Smooth muscle cell of bladder (primary cell): ENCODE data around the gene ENTREP3. TPM values are rescaled to one million over a fixed set of nuclear protein-coding genes. Genes with fewer than 3 reads are reported as not detected.

Experiments used
- total RNA-seq: library from RNA; depleted of rRNA; stranded (reverse); fragments of >200 nt; gene quantifications from 2 replicates; pipeline ENCODE4 v1.2.3, GENCODE V29; 2014

ENTREP3 gene, protein sequence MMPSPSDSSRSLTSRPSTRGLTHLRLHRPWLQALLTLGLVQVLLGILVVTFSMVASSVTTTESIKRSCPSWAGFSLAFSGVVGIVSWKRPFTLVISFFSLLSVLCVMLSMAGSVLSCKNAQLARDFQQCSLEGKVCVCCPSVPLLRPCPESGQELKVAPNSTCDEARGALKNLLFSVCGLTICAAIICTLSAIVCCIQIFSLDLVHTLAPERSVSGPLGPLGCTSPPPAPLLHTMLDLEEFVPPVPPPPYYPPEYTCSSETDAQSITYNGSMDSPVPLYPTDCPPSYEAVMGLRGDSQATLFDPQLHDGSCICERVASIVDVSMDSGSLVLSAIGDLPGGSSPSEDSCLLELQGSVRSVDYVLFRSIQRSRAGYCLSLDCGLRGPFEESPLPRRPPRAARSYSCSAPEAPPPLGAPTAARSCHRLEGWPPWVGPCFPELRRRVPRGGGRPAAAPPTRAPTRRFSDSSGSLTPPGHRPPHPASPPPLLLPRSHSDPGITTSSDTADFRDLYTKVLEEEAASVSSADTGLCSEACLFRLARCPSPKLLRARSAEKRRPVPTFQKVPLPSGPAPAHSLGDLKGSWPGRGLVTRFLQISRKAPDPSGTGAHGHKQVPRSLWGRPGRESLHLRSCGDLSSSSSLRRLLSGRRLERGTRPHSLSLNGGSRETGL
- 3.0 and 5.5 TPM in 2 replicates for total RNA-seq

GRCh38 chr1:155255243-155256007 is at the start of gene ENTREP3:
TSS of gene ENTREP3 (minus strand) at chr1:155255483. CDS start at chr1:155254877, 606 bp downstream.

GRCh38 chr1:155301342-155301841 is 46.1 kb upstream of the ENTREP3 start, which contains the start of gene PKLR:
TSS of gene PKLR (minus strand) at chr1:155301438. CDS start at chr1:155301395, 43 bp downstream.

GRCh38 chr1:155277070-155277901 is 22.0 kb upstream of the ENTREP3 start, which contains the start of gene HCN3:
TSS of gene HCN3 (plus strand) at chr1:155277463. CDS start at chr1:155277591, 128 bp downstream.

GRCh38 chr1:155273343-155274245 is 18.3 kb upstream of the ENTREP3 start, which contains the start of gene CLK2:
TSS of gene CLK2 (minus strand) at chr1:155273504. CDS start at chr1:155270977, 2,527 bp downstream.

GRCh38 chr1:155261852-155262673 is 6.8 kb upstream of the ENTREP3 start, which contains the start of gene SCAMP3:
TSS of gene SCAMP3 (minus strand) at chr1:155262360. CDS start at chr1:155262151, 209 bp downstream.

DNA sequence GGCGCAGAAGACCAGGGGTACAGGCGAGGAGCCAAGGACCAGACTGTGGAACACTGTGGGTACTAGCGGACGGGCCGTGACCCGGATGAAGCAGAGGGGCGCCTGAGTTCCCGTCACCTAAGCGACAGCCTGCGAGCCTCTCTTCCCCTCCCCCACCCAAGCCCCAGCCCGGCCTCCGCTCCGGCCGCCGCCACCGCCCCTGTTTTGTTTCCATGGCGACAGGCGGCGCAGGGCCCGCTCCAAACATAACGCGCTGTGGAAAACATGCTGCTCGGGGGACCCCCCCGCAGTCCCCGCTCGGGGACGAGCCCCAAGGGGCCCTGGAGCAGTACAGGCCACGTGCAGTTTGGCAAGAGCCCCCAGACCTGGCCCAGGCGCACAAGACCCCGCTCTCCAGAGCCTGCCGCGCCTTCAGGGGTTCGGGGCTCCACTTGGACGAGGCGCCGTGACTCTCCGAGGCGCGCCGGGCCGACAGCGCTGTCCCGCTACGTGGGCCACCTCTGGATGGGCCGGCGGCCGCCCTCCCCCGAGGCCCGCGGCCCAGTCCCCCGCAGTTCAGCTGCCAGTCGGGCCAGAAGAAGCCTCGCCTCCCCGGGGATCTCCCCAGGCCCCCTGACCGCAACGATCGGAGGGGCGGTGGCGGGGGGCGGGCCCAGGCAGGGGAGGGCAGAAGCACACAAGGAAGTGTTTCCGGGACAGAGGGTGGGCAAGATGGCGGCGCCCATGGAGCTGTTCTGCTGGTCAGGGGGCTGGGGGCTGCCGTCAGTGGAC is 46.6 kb downstream of the ENTREP3 start, which contains the start of gene MTX1:
Gene MTX1 (plus strand): TSS at position 155 of the 771 bp plus-strand sequence. CDS start 110 bp downstream, at position 265.

DNA sequence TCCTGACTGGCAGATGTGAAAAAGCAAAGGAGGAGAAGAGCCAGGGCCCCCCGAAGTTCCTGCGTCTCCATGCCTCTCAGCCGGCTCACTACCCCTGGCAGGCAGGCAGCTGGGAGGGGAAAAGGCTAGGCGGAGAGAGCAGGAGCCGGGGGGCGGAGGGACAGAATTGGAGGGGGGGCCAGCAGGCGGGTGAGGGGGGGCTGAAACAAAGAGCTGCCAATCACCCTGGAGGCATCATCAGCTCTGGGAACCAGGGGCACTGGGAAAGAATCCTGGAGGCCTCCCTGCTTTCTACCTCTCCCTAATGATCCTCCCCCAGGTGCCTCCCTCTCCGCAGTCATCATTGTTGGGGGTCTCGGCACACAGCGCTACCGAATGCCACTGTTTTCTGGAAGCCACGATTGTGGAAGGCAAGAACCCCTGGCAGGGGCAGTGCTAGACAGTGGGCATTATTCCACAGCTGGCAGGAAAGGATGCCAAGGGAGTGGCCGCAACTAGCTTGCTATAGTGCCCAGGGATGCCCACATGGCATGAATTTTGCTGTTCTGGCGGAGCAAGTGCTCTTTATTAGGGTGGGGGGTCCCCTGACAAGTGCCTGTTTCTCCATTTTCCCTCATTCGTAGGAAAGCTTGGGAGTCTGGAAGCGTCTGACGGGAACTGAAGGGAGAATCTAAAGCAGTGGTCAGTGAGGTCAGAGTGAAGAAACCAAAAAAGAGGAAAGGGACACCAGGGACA is 47.3 kb downstream of the ENTREP3 start, which contains the start of gene THBS3:
Gene THBS3 (minus strand): TSS at position 92 of the 735 bp plus-strand sequence. CDS start 21 bp downstream, at position 71.

Other genes with a start within 250 kb of the ENTREP3 start
- gene DCST2, start 221.7 kb downstream of the ENTREP3 start, total RNA-seq = under 0.01 TPM in 2 replicates
- gene DCST1, start 221.7 kb downstream of the ENTREP3 start, total RNA-seq = not detected in 2 replicates
- gene ADAM15, start 204.2 kb downstream of the ENTREP3 start, total RNA-seq = 46.2 and 70.4 TPM in 2 replicates
- 3.7 and 4.0 TPM in 2 replicates for gene EFNA4, start 191.7 kb downstream of the ENTREP3 start, total RNA-seq
- gene EFNA3, start 176.6 kb downstream of the ENTREP3 start, total RNA-seq = 0.14 and 0.83 TPM in 2 replicates
- gene EFNA1, start 127.6 kb downstream of the ENTREP3 start, total RNA-seq = 0.71 and 1.1 TPM in 2 replicates
- gene SLC50A1, start 119.6 kb downstream of the ENTREP3 start, total RNA-seq = 35.4 and 37.4 TPM in 2 replicates
- 45.9 and 52.1 TPM in 2 replicates for gene DPM3, start 115.0 kb downstream of the ENTREP3 start, total RNA-seq
- gene KRTCAP2, start 82.2 kb downstream of the ENTREP3 start, total RNA-seq = 119 and 168 TPM in 2 replicates
- 2.3 and 2.5 TPM in 2 replicates for gene TRIM46, start 81.6 kb downstream of the ENTREP3 start, total RNA-seq
- 19.9 and 26.1 TPM in 2 replicates for gene THBS3, start 47.6 kb downstream of the ENTREP3 start, total RNA-seq
- 42.7 and 44.5 TPM in 2 replicates for gene MTX1, start 46.8 kb downstream of the ENTREP3 start, total RNA-seq
- 34.3 and 37.8 TPM in 2 replicates for gene SCAMP3, start 6.9 kb upstream of the ENTREP3 start, total RNA-seq
- 19.9 and 32.4 TPM in 2 replicates for gene CLK2, start 18.0 kb upstream of the ENTREP3 start, total RNA-seq
- gene HCN3, start 22.0 kb upstream of the ENTREP3 start, total RNA-seq = 0.71 and 1.0 TPM in 2 replicates
- under 0.01 TPM in 1 of 2 replicates, not detected in the other for gene PKLR, start 46.0 kb upstream of the ENTREP3 start, total RNA-seq
- gene FDPS, start 53.4 kb upstream of the ENTREP3 start, total RNA-seq = 357 and 395 TPM in 2 replicates
- 5.4 and 5.7 TPM in 2 replicates for gene RUSC1, start 65.4 kb upstream of the ENTREP3 start, total RNA-seq